Neutrophil (primary cell): ENCODE data around the gene BHMT.
"Not testable (repeated sequence)": the region's sequence is repeated elsewhere in the genome, so short reads cannot be mapped to it uniquely, and the experiment has no call there.

Source experiments
- H3K27ac ChIP-seq: fragments of 200-600 bp; sonication (generic); 2 replicates; pipeline ENCODE4 v1.5.1; 2016; ENCODE audit warnings: mild to moderate bottlenecking, moderate library complexity
- H3K27me3 ChIP-seq: fragments of 200-600 bp; sonication (generic); 2 replicates; pipeline ENCODE4 v1.6.0; 2016; ENCODE audit warnings: mild to moderate bottlenecking
- H3K36me3 ChIP-seq: fragments of 200-600 bp; sonication (generic); 2 replicates; pipeline ENCODE4 v1.5.1; 2017
- H3K4me1 ChIP-seq, 2 experiments: fragments of 200-600 bp in 1 of 2; sonication (generic) in 1 of 2; 1 replicate in 1 of 2; 2 replicates in 1 of 2; pipeline versions ENCODE4 v1.5.1 to v1.6.1; 2013 to 2016; ENCODE audit warnings: low read depth in 1 of 2, low read length in 1 of 2, mild to moderate bottlenecking in 1 of 2, moderate library complexity in 1 of 2; ENCODE audit not compliant: control insufficient read depth in 1 of 2, insufficient read depth in 1 of 2
- H3K4me3 ChIP-seq, 2 experiments: fragments of 200-600 bp in 1 of 2; sonication (generic) in 1 of 2; 1 replicate in 1 of 2; 2 replicates in 1 of 2; pipeline ENCODE4 v1.5.1; 2013 to 2016; ENCODE audit warnings: low read depth in 1 of 2, low read length in 1 of 2, mild to moderate bottlenecking in 1 of 2, moderate library complexity in 1 of 2
- H3K9me3 ChIP-seq: fragments of 200-600 bp; sonication (generic); 2 replicates; pipeline ENCODE4 v1.5.1; 2016
- CTCF ChIP-seq: fragments of 200-600 bp; sonication (generic); IDR thresholded peaks from 2 replicates; pipeline ENCODE4 v1.5.1; 2016; ENCODE audit warnings: antibody characterized with exemption

The BHMT gene

DNA sequence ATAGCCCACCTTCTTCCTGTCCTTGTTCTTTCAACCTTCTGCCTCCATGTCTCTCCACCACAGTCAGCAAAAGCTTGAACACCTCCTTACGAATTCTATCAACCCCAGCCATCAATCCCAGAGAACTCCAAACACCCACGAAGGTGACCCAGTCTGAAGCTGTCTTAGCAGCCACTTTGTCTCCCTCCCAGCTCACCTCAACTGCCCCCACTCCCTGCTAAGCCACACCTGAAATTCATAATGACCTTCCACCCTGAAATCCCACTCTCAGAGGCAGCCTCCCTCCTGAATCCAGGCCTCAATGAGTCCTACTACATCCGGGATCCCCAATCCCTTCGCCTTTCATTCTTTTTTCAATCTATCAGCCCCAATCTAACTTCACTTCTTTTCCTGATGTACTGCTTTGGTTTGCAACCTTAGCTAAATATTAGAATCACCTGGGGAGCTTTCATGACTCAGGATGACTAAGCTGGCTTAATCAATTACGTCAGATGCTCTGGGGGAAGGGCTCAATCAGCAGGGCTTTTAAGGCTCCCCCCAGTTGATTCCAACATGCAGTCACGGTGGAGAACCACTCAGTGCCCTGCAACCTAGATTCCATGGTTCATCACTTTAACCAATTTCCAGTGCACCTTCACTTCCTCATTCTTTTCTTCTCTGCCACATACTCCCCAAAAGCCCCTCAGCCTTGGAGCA, 32.2 kb downstream of the BHMT start:
- H3K27ac ChIP-seq = no peak overlapping the region

DNA sequence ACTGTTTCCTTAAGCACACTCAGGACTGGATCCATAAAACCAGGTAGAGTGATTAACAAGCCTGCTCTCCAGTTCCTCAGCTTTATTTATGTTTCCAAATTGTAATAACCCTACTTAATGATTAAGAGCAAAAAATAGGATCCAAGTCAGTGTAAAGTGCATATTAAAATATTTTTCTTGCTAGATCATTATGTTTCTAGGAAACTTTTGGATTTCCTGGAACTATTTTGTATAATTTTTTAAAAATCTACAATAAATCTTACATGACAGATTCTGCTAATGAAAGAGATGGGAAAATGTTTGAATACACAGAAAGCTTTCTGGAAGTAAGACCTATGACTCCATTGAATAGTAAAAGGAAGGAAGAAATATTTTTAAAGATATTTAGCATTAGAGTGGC, 35.5 kb downstream of the BHMT start:
- H3K36me3 ChIP-seq = no peaks in the 10 kb centered on the region
- no peak overlapping the region for H3K27ac ChIP-seq
- no peaks in the 10 kb centered on the region for H3K27me3 ChIP-seq
- no peaks in the 10 kb centered on the region for H3K9me3 ChIP-seq
- TF ChIP-seq CTCF = no peak
- H3K4me1 ChIP-seq = no peaks in the 10 kb centered on the region
- no peak overlapping the region for H3K4me3 ChIP-seq

More for the DNA sequence above, 32.2 kb downstream of the BHMT start:
- Histone ChIP-seq H3K9me3 (no peaks in the 10 kb centered on the region), H3K36me3 (no peaks in the 10 kb centered on the region), H3K4me1 (no peaks in the 10 kb centered on the region), H3K27me3 (no peaks in the 10 kb centered on the region), H3K4me3 (no peak overlapping the region)
- no peak for TF ChIP-seq CTCF

DNA sequence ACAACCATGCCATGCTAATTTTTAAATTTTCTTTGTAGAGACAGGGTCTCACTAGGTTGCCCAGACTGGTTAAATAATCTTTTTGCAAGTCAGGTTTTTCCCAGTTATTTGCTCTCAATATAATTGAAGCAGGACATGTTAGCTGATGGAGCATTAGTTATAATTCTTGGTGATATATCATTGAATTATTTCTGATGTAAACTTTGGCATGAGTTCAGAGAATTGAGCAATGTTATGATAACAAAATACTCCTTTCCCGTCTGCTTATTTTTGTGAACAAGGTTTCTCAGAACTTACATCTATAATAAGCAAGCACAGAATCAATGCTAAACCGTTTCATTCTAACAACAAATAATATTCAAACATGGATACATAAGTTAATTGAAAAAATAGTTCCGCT, 37.8 kb downstream of the BHMT start:
- Histone ChIP-seq H3K27me3 (no peaks in the 10 kb centered on the region), H3K27ac (no peak overlapping the region), H3K4me3 (no peak overlapping the region), H3K4me1 (no peaks in the 10 kb centered on the region), H3K36me3 (no peaks in the 10 kb centered on the region), H3K9me3 (no peaks in the 10 kb centered on the region)
- no peak for TF ChIP-seq CTCF

GRCh38 chr5:79151942-79152671, 40.5 kb downstream of the BHMT start:
- Histone ChIP-seq H3K4me3 (no peak overlapping the region), H3K36me3 (no peaks in the 10 kb centered on the region), H3K4me1 (peaks cover 5 to 7% of the 10 kb centered on the region in 2 experiments), H3K9me3 (no peaks in the 10 kb centered on the region), H3K27me3 (no peaks in the 10 kb centered on the region), H3K27ac (no peak overlapping the region)
- no peak for TF ChIP-seq CTCF

DNA sequence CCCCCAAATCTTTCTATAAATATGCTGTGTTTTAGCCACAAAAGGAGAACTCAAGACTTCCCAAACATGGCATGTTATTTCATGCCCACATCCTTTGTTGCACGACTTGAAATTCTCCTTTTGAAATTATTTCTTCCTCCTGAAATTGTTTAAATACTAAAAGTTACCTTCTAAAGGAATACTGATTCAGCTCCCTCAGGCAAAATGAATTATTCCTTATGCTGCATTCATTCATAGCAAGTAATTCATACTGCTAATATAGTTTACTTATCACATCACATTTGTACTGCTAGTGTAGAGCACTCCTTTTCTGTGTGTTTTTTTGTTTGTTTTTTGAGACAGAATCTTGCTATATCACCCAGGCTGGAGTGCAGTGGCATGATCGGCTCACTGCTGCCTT, 45.7 kb downstream of the BHMT start:
- Histone ChIP-seq H3K4me3 (no peak overlapping the region), H3K4me1 (peaks cover 7 to 13% of the 10 kb centered on the region in 2 experiments), H3K27me3 (no peaks in the 10 kb centered on the region), H3K36me3 (no peaks in the 10 kb centered on the region), H3K9me3 (no peaks in the 10 kb centered on the region), H3K27ac (no peak overlapping the region)
- no peak for TF ChIP-seq CTCF

- not testable (repeated sequence) for H3K4me3 ChIP-seq, H3K27ac ChIP-seq, H3K9me3 ChIP-seq, H3K27me3 ChIP-seq, H3K36me3 ChIP-seq
- H3K4me1 ChIP-seq = peaks cover 6 to 11% of the 10 kb centered on the region in 2 experiments
Observed at GRCh38 chr5:79161647-79162046, 50.0 kb downstream of the BHMT start.
